SH-SY5Y (cell line): Measurements from ENCODE around the gene PROX1.

Source experiments
- GATA2 ChIP-seq: IDR thresholded peaks from 2 replicates; pipeline ENCODE4 v1.6.1; 2011; ENCODE audit warnings: mild to moderate bottlenecking, low read depth, low read length
- GATA3 ChIP-seq: IDR thresholded peaks from 2 replicates; pipeline ENCODE4 v1.6.1; 2011; ENCODE audit warnings: low read depth, mild to moderate bottlenecking, low read length, moderate library complexity

- TF ChIP-seq GATA3: no peak
- no peak for TF ChIP-seq GATA2
Observed at GRCh38 chr1:213993929-213994328, 6.2 kb downstream of the PROX1 start.
